HG03558 (cell line): ENCODE results near the gene C6orf163.
A peak's percentile ranks its signal among the peaks of the same experiment; 100 is the strongest.
"Not testable (repeated sequence)": the region's sequence is repeated elsewhere in the genome, so short reads cannot be mapped to it uniquely, and the experiment has no call there.

Experiments used
- ATAC-seq: cut with Tn5 transposase; IDR thresholded peaks from one replicate; pipeline ENCODE4 v1.9.1; 2021; ENCODE audit warnings: moderate number of reproducible peaks; ENCODE audit not compliant: unreplicated experiment; ENCODE audit errors: extremely low read depth

Gene C6orf163

DNA sequence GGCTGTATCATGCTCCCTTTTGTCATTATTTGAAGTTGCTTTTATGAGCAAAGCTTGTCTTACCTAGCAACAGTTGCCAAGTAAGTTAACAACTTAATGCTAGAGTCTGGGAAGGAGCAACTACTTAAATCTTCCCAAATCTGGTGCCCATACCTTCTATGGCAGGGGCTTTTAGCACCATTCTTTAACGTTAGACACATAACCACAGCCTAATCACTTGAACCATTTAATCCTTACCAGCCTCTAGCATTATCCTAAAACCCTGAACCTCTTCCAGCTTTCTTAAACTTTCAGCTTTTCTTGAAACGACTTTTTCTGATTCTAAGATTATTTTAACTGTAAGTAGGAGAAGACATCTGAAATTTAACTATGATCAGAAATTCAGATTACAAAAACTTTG, at the start of gene C6orf163:
TSS of gene C6orf163 (plus strand) at position 83 of the 400 bp plus-strand sequence. CDS start at position 370, 287 bp downstream.
- no peak for ATAC-seq

GRCh38 chr6:87297119-87297518, 47.5 kb upstream of the C6orf163 start:
- no peak for ATAC-seq

DNA sequence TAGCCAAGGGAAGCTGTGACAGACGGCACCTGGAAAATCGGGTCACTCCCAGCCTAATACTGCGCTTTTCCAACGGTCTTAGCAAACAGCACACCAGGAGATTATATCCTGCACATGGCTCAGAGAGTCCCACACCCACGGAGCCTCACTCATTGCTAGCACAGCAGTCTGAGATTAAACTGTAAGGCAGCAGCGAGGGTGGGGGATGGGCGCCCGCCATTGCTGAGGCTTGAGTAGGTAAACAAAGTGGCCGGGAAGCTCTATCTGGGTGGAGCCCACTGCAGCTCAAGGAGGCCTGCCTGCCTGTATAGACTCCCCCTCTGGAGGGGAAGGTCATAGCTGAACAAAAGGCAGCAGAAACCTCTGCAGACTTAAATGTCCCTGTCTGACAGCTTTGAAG, 43.3 kb upstream of the C6orf163 start:
- ATAC-seq: not testable (repeated sequence)

- ATAC-seq: no peak
Measured at GRCh38 chr6:87308970-87309369, 35.6 kb upstream of the C6orf163 start.

GRCh38 chr6:87312860-87313259, 31.8 kb upstream of the C6orf163 start:
- no peak for ATAC-seq

DNA sequence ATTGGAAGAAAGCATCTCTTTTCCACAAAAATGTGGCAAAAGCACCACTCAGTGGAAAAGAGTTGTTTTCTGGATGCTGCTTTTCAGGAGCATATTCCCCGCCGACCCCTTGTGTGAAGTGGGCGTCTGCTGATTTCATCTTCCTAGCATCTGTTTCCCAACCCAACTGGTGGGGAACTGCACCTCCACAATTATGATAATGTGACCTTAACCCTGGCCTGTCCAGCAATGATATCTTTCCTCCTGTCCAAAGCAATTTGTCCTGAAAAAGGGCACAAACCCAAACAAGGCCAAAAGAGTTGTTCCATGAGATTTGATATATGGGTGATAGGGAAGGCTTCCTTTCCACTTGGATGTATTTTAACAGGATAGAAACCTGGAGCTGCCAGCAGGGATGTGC, 29.5 kb upstream of the C6orf163 start:
- ATAC-seq: no peak

DNA sequence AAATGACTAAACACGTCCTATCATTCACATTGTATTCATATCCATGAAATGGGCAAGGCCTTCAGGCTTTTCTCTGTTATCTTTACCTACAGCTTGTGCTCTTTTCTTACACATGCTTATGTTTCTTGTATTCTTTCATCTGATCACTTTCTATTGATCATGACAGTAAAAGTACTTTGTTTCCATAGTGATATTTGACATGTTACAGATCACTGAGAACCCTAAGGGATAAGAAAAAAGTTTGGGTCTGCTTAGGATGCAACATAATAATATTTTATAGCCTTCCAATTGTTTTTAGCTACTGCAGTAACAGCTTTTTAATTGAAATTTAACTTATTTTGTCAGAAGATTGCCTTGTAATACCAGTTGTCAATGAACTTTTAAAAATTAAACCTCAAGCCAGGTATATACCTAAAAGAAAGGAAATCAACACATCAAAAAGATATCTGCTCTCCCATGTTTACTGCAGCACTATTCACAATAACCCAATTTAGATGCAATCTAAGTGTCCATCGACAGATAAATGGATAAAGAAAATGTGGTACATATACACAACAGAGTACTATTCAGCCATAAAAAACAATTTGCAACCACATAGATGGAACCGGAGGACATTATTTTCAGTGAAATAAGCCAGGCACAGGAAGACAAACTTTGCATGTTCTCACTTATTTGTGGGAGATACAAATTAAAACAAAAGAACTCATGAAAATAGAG, 25.2 kb upstream of the C6orf163 start:
- no peak for ATAC-seq

- peak; percentile 98 for ATAC-seq
Measured at GRCh38 chr6:87322304-87323212, 22.1 kb upstream of the C6orf163 start, which contains the start of gene SMIM8. Gene SMIM8 (plus strand): TSS chr6:87322588. CDS start chr6:87337032, 14,444 bp downstream.

GRCh38 chr6:87323880-87324279, 20.7 kb upstream of the C6orf163 start:
- ATAC-seq: not testable (repeated sequence)

DNA sequence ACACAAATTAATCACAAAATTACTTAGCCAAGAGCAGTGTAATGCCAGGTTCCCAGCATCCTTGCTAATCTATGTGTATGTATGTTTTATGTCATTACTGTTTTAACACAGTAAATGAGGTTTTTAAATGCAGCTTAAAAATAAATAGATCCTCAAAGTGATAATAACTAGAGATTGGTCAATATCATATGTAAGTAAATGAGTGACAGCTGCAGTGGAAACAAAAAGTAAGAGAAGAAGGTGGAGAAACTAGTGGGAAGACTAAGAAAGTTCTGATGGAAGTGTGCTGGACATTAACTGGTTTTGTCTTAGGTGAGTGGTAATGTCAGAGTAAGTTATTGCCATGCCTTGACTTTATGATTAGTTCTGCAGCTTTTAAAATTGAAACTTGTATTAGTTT, 13.7 kb upstream of the C6orf163 start:
- no peak for ATAC-seq

- no peak for ATAC-seq
Measured at GRCh38 chr6:87333033-87333432, 11.6 kb upstream of the C6orf163 start.

DNA sequence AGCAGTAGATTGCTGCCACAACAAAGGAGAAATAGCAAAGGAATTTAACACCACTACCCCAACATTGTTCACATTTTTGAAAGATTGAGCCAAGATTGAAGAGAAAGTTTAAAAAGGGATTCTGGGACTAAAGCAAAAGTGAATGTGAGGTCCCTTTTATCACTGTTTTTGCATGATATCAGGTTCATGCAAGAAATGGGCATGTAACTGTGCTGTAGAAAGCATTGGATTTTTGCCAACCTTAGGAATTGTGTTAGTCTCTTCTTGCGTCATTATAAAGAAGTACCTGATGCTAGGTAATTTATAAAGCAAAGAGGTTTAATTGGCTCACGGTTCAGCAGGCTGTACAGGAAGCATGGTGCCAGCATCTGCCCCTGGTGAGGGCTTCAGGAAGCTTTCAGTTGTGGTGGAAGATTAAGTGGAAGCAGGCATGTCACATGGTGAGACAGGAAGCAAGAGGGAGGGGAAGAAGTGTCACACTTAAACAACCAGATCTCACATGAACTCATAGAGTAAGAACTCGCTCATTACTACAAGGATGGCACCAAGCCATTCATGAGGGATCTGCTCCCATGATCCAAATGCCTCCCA, 10.9 kb upstream of the C6orf163 start:
- no peak for ATAC-seq

- ATAC-seq: no peak
Measured at GRCh38 chr6:87334683-87335082, 9.9 kb upstream of the C6orf163 start.

DNA sequence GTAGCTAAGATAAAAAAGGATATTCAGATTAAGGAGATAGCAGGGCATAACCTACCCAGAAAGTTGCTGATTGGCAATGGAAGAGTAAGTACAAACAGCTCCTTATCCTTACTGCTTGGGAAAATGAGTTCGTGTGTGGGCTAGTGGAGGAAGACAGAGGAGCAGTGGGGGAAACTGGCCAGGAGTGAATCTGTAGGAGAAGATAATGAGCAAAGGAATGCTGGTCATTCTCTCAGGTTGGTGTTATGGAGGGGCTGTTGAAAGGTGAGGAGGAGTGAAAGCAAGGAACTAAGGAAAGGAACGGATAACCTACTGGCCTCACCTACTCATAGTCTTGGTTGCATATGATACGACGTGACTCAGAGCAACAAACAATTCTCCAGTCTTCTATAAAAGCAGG, 8.2 kb upstream of the C6orf163 start:
- ATAC-seq: no peak

- ATAC-seq: no peak
Measured at GRCh38 chr6:87340230-87340629, 4.4 kb upstream of the C6orf163 start.

DNA sequence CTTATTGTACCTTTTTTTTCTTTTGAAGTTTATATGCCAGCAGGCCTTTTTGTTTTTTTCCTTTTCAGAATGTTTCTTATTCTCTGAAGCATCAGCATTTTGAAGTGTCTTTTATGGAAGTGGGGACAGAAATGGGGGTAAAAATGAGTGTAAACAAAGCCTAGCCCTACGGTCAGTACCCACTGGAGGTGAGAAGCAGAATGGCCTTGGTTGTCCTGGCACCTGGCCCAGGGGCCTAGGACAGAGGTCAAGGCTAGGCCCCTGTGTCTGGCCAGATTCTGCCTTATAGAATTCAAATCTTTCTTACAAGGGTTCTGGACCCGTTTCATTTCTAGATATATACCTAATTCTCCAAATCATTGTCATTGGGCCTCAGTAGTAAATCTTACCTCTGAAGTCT, 3.5 kb upstream of the C6orf163 start:
- no peak for ATAC-seq

- peak; percentile 89 for ATAC-seq
Measured at GRCh38 chr6:87341899-87342298, 2.7 kb upstream of the C6orf163 start.

DNA sequence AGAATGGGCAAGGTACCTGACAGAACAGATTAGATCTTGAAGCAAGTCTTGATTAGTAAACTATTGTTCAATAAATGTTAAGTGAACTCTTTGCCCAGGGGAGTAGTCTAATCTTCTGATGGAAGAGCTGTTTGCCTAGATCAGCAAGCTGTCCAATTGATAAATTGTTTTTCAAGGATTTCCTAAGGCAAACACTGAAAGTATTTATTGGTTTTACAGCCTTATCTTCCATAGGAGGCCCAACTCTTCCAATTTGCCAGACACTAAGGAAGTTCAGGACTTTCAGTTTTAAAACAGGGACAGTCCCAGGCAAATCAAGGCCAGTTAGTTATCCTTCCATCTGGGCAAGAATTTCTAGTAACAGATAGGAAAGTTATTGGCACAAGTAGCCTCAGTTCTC, 1.8 kb upstream of the C6orf163 start:
- no peak for ATAC-seq

DNA sequence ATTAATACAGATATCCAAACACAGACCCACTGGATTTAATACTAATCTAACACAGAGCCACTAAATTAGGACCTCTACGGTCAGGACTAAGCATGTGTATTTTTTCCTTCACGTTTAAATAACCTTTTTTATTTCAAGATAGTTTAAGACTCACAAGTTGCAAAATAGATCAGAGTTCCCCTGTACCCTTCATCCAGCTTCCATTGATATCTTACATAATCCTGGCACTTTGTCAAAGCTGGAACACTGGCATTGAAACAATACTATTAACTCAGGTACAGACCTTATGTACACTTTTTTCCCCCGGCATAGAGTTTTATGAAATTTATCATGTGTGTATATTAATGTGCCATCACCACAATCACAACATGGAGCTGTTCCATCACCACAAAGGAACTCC, 2.1 kb downstream of the C6orf163 start:
- ATAC-seq: no peak

DNA sequence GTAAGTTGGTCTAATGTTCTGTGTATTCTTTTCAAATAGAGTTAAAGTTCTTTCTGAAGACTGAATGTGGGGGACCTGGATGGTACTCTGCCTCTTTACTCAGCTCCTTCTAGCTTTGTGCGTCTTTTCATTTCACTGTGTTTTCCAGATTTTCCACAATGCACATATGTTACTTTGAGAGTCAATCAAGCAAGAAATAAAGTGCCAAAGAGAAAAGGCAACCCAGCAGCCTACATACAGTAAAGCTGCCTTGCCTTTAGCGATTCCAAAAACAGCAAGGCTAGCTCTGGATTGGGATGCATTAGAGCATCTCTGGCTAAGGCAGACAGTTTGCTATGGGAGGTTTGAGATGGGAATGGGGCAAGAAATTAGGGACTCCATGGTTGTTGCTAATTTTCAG, 5.3 kb downstream of the C6orf163 start:
- no peak for ATAC-seq

DNA sequence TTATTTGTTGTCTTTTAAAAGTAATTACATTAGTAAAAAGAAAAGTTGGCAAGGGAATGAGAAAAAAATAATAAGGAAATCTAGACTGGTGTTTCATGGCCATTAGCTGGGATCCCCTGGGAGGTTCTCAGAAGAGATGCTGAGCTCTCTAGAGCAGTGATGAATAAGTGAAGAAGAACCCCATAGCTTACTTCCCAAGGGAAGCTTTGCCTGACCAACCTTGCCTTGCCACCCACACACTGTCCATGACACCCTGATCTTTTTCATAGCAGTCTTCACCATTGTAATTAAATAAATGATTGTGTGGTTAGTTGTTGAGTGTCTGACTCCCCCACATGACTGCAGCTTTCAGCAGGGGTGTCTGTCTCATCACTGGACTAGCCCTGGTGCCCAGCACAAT, 5.9 kb downstream of the C6orf163 start:
- no peak for ATAC-seq
